DND-41 (cell line): ENCODE measurements around the gene CCDC78.

Source experiments
- ATAC-seq: fragments of 200-7000 bp; cut with Tn5 transposase; 3 replicates; pipeline ENCODE4 v1.9.1; 2021; ENCODE audit warnings: low read depth; ENCODE audit not compliant: insufficient read depth
- DNase-seq: peaks from one replicate; pipeline ENCODE4 v3.0.0-alpha.2; 2020
- H2AFZ ChIP-seq: 2 replicates; pipeline ENCODE4 v1.6.0; 2012; ENCODE audit warnings: low read depth, low read length
- H3K27ac ChIP-seq: 2 replicates; pipeline ENCODE4 v1.5.1; 2012; ENCODE audit warnings: low read length, inconsistent platforms
- H3K27me3 ChIP-seq: fragments of 200-600 bp; sonication (generic); 2 replicates; pipeline ENCODE4 v1.6.0; 2012; ENCODE audit warnings: low read length, mild to moderate bottlenecking, inconsistent platforms; ENCODE audit not compliant: insufficient read depth, poor library complexity
- H3K36me3 ChIP-seq: 2 replicates; pipeline ENCODE4 v1.5.1; 2012; ENCODE audit warnings: low read length, inconsistent platforms; ENCODE audit not compliant: insufficient read depth
- H3K4me1 ChIP-seq: 2 replicates; pipeline ENCODE4 v1.5.1; 2012; ENCODE audit warnings: mild to moderate bottlenecking, low read length; ENCODE audit not compliant: insufficient read depth
- H3K4me2 ChIP-seq: 2 replicates; pipeline ENCODE4 v1.6.0; 2012; ENCODE audit warnings: mild to moderate bottlenecking, moderate library complexity, low read length, inconsistent platforms; ENCODE audit not compliant: insufficient read depth
- H3K4me3 ChIP-seq, 2 experiments: fragments of 200-600 bp in 1 of 2; shearing (Covaris generic) in 1 of 2; 2 replicates each; pipeline ENCODE4 v1.5.1; 2012 to 2016; ENCODE audit warnings: inconsistent platforms in 2 of 2, low read length in 2 of 2, mild to moderate bottlenecking in 2 of 2, low read depth in 1 of 2, moderate library complexity in 1 of 2
- H3K79me2 ChIP-seq: 2 replicates; pipeline ENCODE4 v1.6.0; 2012; ENCODE audit warnings: low read length, inconsistent platforms; ENCODE audit not compliant: insufficient read depth
- H3K9ac ChIP-seq: 2 replicates; pipeline ENCODE4 v1.6.0; 2012; ENCODE audit warnings: low read depth, mild to moderate bottlenecking, inconsistent platforms, low read length, moderate library complexity
- H3K9me3 ChIP-seq: 2 replicates; pipeline ENCODE4 v1.5.1; 2012; ENCODE audit warnings: low read length, moderate library complexity, mild to moderate bottlenecking, inconsistent platforms; ENCODE audit not compliant: insufficient read depth, severe bottlenecking
- H4K20me1 ChIP-seq: 2 replicates; pipeline ENCODE4 v1.6.0; 2012; ENCODE audit warnings: low read length; ENCODE audit not compliant: insufficient read depth
- CTCF ChIP-seq: IDR thresholded peaks from 2 replicates; pipeline ENCODE4 v1.5.1; 2012; ENCODE audit warnings: borderline replicate concordance, low read length, moderate library complexity, mild to moderate bottlenecking; ENCODE audit not compliant: poor library complexity, severe bottlenecking; ENCODE audit errors: extremely low read depth
- EZH2 ChIP-seq: IDR thresholded peaks from 3 replicates; pipeline ENCODE4 v1.6.1; 2012; ENCODE audit warnings: borderline replicate concordance, low read depth, mild to moderate bottlenecking, moderate library complexity, low read length, inconsistent platforms; ENCODE audit not compliant: severe bottlenecking

Gene CCDC78

GRCh38 chr16:725463-726187 is 618 bp downstream of the CCDC78 start:
- peaks cover 30% of the 10 kb centered on the region for H3K4me1 ChIP-seq
- H2AFZ ChIP-seq = no peak overlapping the region
- H4K20me1 ChIP-seq = peaks cover 31% of the 10 kb centered on the region

GRCh38 chr16:725041-725376 is 1.2 kb downstream of the CCDC78 start:
- peaks cover 37% of the 10 kb centered on the region for H3K4me1 ChIP-seq
- no peak overlapping the region for H3K27ac ChIP-seq

More at GRCh38 chr16:725463-726187, 618 bp downstream of the CCDC78 start:
- peaks cover under 1% of the 10 kb centered on the region for H3K27me3 ChIP-seq
- no peaks in the 10 kb centered on the region for H3K79me2 ChIP-seq
- DNase-seq (no peak), ATAC-seq (no peak)
- no peak overlapping the region for H3K4me3 ChIP-seq
- peaks cover 2% of the 10 kb centered on the region; the same call in 1 of the 2 replicates for H3K36me3 ChIP-seq
- no peaks in the 10 kb centered on the region for H3K9me3 ChIP-seq
- TF ChIP-seq EZH2 (no peak), CTCF (no peak)
- no peak overlapping the region for H3K27ac ChIP-seq
- H3K9ac ChIP-seq = no peak overlapping the region
- no peak overlapping the region for H3K4me2 ChIP-seq

GRCh38 chr16:724188-725040 is 1.8 kb downstream of the CCDC78 start:
- Histone ChIP-seq H3K27ac (no peak overlapping the region), H3K36me3 (no peaks in the 10 kb centered on the region), H3K27me3 (peaks cover 6% of the 10 kb centered on the region), H3K4me2 (no peak overlapping the region), H4K20me1 (peaks cover 35% of the 10 kb centered on the region), H3K9me3 (no peaks in the 10 kb centered on the region), H3K9ac (no peak overlapping the region), H3K79me2 (no peaks in the 10 kb centered on the region), H3K4me1 (peaks cover 43% of the 10 kb centered on the region), H3K4me3 (no peak overlapping the region), H2AFZ (no peak overlapping the region)
- no peak for DNase-seq
- no peak for TF ChIP-seq CTCF
- no peak for TF ChIP-seq EZH2
- ATAC-seq = no peak

More at GRCh38 chr16:725041-725376, 1.2 kb downstream of the CCDC78 start:
- Histone ChIP-seq H3K79me2 (no peaks in the 10 kb centered on the region), H3K9me3 (no peaks in the 10 kb centered on the region), H3K27me3 (peaks cover 6% of the 10 kb centered on the region), H3K4me3 (no peak overlapping the region), H3K4me2 (no peak overlapping the region), H2AFZ (no peak overlapping the region), H4K20me1 (peaks cover 32% of the 10 kb centered on the region), H3K36me3 (no peaks in the 10 kb centered on the region), H3K9ac (no peak overlapping the region)
- ATAC-seq (no peak), DNase-seq (no peak)
- TF ChIP-seq CTCF (no peak), EZH2 (no peak)
